Measurements from ENCODE around the gene HNRNPA0.

The HNRNPA0 gene

DNA sequence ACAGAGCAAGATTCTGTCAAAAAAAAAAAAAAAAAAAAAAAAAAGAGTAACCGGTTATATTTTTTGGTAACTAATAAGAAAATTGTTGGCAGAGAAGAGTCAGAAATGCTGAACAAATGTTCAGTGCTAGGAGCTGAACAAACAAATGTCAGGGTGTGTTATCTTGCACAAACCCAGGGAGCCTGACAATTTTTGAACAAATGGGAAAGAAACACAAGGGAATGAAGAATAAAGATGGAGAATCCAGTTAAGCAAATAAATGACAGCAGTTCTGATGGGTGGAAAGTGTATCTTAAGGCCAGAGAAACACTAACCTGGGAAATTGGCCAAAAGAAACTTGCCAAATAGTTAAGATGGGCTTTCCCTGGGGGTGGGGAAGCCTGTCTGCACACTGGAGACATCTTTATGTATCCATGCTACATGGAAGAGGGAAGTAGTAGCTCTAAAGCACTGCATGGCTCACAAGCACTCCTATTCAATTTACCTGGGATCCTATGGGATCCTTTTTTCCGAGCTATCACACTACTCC, 42.0 kb downstream of the HNRNPA0 start:
- no peak overlapping the region for H3K23ac ChIP-seq (ENCODE audit: low read length in 2 of 2)
- H3K27me3 ChIP-seq (ENCODE audit: control insufficient read depth in 1 of 2, insufficient read depth in 1 of 2, low read length in 2 of 2): no peaks in the 10 kb centered on the region

DNA sequence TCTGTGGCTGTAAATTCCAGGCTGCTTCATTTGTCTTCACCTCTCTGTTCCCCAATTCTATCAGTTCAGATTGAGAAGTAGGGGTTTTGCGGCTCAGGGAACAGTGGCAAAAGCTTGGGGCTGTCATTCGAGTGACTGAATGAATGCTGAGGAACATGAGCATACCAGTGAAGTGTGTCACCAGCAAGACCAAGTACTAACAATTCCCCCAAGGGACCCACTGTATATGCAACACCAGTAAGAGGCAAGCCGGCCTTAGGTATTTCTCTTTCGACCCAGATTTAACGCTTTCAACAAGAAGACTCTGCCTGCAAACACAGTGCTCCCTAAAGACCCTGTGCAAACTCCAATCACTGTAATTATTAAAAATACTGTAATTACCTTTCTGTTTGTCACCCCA, 44.1 kb downstream of the HNRNPA0 start:
- WGBS: 49% methylated on average over 5 of the region's 5 CpGs
- peak; percentile 45 for DNase-seq
- no peak overlapping the region for H2BK15ac ChIP-seq (ENCODE audit: low read depth, poor library complexity, severe bottlenecking)
- peaks cover 6% of the 10 kb centered on the region for H3K9me3 ChIP-seq (ENCODE audit: control insufficient read depth, low read length)
- H4K91ac ChIP-seq (ENCODE audit: low read length): no peak overlapping the region
- H3K4ac ChIP-seq (ENCODE audit: low read depth in 1 of 2, low read length in 2 of 2): no peak overlapping the region
- no peaks in the 10 kb centered on the region for H3K4me1 ChIP-seq (ENCODE audit: control insufficient read depth, insufficient read depth, low read depth, low read length)
- H2AFZ ChIP-seq (ENCODE audit: low read depth, low read length): no peak overlapping the region
- no peak overlapping the region for H3K23ac ChIP-seq (ENCODE audit: low read length in 2 of 2)
- H3K36me3 ChIP-seq (ENCODE audit: control insufficient read depth in 1 of 2, insufficient read depth in 2 of 2, low read depth in 1 of 2, low read length in 2 of 2): peaks cover 3% of the 10 kb centered on the region in 2 experiments
- no peak overlapping the region for H3K4me3 ChIP-seq (ENCODE audit: insufficient read depth in 1 of 2, low read depth in 1 of 2, low read length in 2 of 2)
- no peak overlapping the region for H2BK5ac ChIP-seq (ENCODE audit: low read depth, low read length, poor library complexity, severe bottlenecking)
- H3K18ac ChIP-seq (ENCODE audit: low read depth in 1 of 2, low read length in 2 of 2): no peak overlapping the region
- H3K14ac ChIP-seq (ENCODE audit: low read length in 2 of 2): no peak overlapping the region
- H3K79me1 ChIP-seq (replicated peaks; ENCODE audit: low read length, poor library complexity, severe bottlenecking): no peaks in the 10 kb centered on the region
- H3K9ac ChIP-seq (ENCODE audit: low read length): no peak overlapping the region
- H4K8ac ChIP-seq (ENCODE audit: low read length): no peak overlapping the region
- no peak overlapping the region for H3K27ac ChIP-seq (ENCODE audit: low read length, poor library complexity, severe bottlenecking)
- no peak overlapping the region for H3K4me2 ChIP-seq (ENCODE audit: low read length, poor library complexity, severe bottlenecking)
- H2BK120ac ChIP-seq (ENCODE audit: low read depth, low read length): no peak overlapping the region
- no peaks in the 10 kb centered on the region for H3K27me3 ChIP-seq (ENCODE audit: control insufficient read depth in 1 of 2, insufficient read depth in 1 of 2, low read length in 2 of 2)
- H2AK5ac ChIP-seq (ENCODE audit: low read length, severe bottlenecking): no peak overlapping the region
- no peak overlapping the region for H2BK12ac ChIP-seq (ENCODE audit: low read length in 2 of 2)

More for the DNA sequence above, 42.0 kb downstream of the HNRNPA0 start:
- Histone ChIP-seq H3K4me3 (ENCODE audit: insufficient read depth in 1 of 2, low read depth in 1 of 2, low read length in 2 of 2) (no peak overlapping the region), H3K9me3 (ENCODE audit: control insufficient read depth, low read length) (peaks cover 6% of the 10 kb centered on the region), H3K36me3 (ENCODE audit: control insufficient read depth in 1 of 2, insufficient read depth in 2 of 2, low read depth in 1 of 2, low read length in 2 of 2) (peaks cover 3% of the 10 kb centered on the region in 2 experiments), H2AK5ac (ENCODE audit: low read length, severe bottlenecking) (no peak overlapping the region), H3K4me1 (ENCODE audit: control insufficient read depth, insufficient read depth, low read depth, low read length) (no peaks in the 10 kb centered on the region), H4K8ac (ENCODE audit: low read length) (no peak overlapping the region), H3K14ac (ENCODE audit: low read length in 2 of 2) (no peak overlapping the region), H3K4me2 (ENCODE audit: low read length, poor library complexity, severe bottlenecking) (no peak overlapping the region), H2BK12ac (ENCODE audit: low read length in 2 of 2) (no peak overlapping the region), H3K79me1 (replicated peaks; ENCODE audit: low read length, poor library complexity, severe bottlenecking) (no peaks in the 10 kb centered on the region), H3K9ac (ENCODE audit: low read length) (no peak overlapping the region), H4K91ac (ENCODE audit: low read length) (no peak overlapping the region), H2BK120ac (ENCODE audit: low read depth, low read length) (no peak overlapping the region), H2BK15ac (ENCODE audit: low read depth, poor library complexity, severe bottlenecking) (no peak overlapping the region), H3K18ac (ENCODE audit: low read depth in 1 of 2, low read length in 2 of 2) (no peak overlapping the region), H3K4ac (ENCODE audit: low read depth in 1 of 2, low read length in 2 of 2) (no peak overlapping the region), H2BK5ac (ENCODE audit: low read depth, low read length, poor library complexity, severe bottlenecking) (no peak overlapping the region), H3K27ac (ENCODE audit: low read length, poor library complexity, severe bottlenecking) (no peak overlapping the region), H2AFZ (ENCODE audit: low read depth, low read length) (no peak overlapping the region)
- no peak for DNase-seq
- WGBS: 100% methylated on average over 1 of the region's 2 CpGs

DNA sequence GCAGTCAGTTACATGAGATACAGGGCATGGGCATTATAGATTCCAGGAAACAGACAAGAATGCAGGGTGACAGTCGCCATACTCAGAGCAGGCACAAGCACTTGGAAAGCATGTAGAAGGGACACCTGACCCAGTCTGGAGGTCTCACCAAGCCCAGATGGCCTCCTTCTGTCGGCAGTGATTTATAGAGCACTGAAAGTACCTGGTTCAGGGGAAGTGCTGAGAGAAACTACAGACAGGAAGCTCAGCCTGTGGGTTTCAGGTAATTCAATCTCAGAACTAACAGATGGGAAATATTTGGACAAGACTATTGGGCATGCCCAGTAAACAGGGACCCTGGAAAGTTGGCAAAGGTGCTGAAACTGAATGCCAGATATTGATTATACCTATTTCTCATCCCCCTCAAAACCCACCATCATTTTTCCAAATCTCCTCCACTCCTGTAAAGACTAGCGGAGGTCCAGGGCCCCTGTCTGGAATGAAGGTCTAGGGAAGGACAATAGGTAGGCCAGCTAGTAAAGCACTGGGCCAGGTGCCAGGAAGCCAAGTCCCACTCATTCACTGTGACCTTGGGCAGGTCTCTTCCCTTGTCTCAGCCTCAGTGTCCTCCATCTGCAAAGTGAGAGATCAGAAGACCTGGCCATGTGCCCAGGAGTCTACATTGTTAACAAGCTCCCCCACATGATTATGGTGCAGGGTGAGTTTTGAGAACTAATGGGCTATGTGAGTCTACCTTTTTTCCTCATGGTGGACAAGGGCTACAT, 45.2 kb downstream of the HNRNPA0 start:
- Histone ChIP-seq H2BK5ac (ENCODE audit: low read depth, low read length, poor library complexity, severe bottlenecking) (no peak overlapping the region), H3K4me3 (ENCODE audit: insufficient read depth in 1 of 2, low read depth in 1 of 2, low read length in 2 of 2) (no peak overlapping the region), H3K36me3 (ENCODE audit: control insufficient read depth in 1 of 2, insufficient read depth in 2 of 2, low read depth in 1 of 2, low read length in 2 of 2) (peaks cover 3% of the 10 kb centered on the region in 2 experiments), H3K79me1 (replicated peaks; ENCODE audit: low read length, poor library complexity, severe bottlenecking) (no peaks in the 10 kb centered on the region), H2AK5ac (ENCODE audit: low read length, severe bottlenecking) (no peak overlapping the region), H3K4ac (ENCODE audit: low read depth in 1 of 2, low read length in 2 of 2) (no peak overlapping the region), H3K27ac (ENCODE audit: low read length, poor library complexity, severe bottlenecking) (no peak overlapping the region), H2BK120ac (ENCODE audit: low read depth, low read length) (no peak overlapping the region), H4K91ac (ENCODE audit: low read length) (no peak overlapping the region), H3K9ac (ENCODE audit: low read length) (no peak overlapping the region), H4K8ac (ENCODE audit: low read length) (no peak overlapping the region), H3K4me2 (ENCODE audit: low read length, poor library complexity, severe bottlenecking) (no peak overlapping the region), H2AFZ (ENCODE audit: low read depth, low read length) (no peak overlapping the region), H3K4me1 (ENCODE audit: control insufficient read depth, insufficient read depth, low read depth, low read length) (no peaks in the 10 kb centered on the region), H3K14ac (ENCODE audit: low read length in 2 of 2) (no peak overlapping the region), H3K27me3 (ENCODE audit: control insufficient read depth in 1 of 2, insufficient read depth in 1 of 2, low read length in 2 of 2) (no peaks in the 10 kb centered on the region), H2BK15ac (ENCODE audit: low read depth, poor library complexity, severe bottlenecking) (no peak overlapping the region), H3K23ac (ENCODE audit: low read length in 2 of 2) (no peak overlapping the region), H3K9me3 (ENCODE audit: control insufficient read depth, low read length) (peaks cover 6% of the 10 kb centered on the region), H2BK12ac (ENCODE audit: low read length in 2 of 2) (no peak overlapping the region), H3K18ac (ENCODE audit: low read depth in 1 of 2, low read length in 2 of 2) (no peak overlapping the region)
- 87% methylated on average over 3 of the region's 3 CpGs for WGBS
- no peak for DNase-seq

DNA sequence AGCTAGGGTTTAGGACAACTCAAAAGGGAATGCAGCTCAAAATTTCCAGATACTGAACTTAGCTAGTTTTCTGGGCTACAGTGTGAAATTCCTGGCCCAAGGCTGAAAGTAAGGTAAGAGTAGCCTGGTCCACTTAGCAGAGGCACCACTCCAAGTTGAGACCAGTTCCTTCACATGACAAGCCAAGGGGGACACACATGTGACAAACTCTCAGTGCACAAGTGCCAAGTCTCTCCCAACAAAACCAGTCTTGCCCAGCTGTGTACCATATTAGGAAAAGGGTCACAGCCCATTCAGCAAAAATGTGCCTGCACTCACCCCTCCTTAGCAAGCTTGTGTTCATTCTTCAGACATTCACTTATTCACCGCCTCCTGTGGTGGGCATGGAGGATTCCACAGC, 46.1 kb downstream of the HNRNPA0 start:
- no peak overlapping the region for H2BK12ac ChIP-seq (ENCODE audit: low read length in 2 of 2)
- peaks cover 3% of the 10 kb centered on the region in 2 experiments for H3K36me3 ChIP-seq (ENCODE audit: control insufficient read depth in 1 of 2, insufficient read depth in 2 of 2, low read depth in 1 of 2, low read length in 2 of 2)
- H3K27me3 ChIP-seq (ENCODE audit: control insufficient read depth in 1 of 2, insufficient read depth in 1 of 2, low read length in 2 of 2): no peaks in the 10 kb centered on the region
- H3K9ac ChIP-seq (ENCODE audit: low read length): no peak overlapping the region
- no peak overlapping the region for H3K23ac ChIP-seq (ENCODE audit: low read length in 2 of 2)
- no peak overlapping the region for H3K14ac ChIP-seq (ENCODE audit: low read length in 2 of 2)
- no peak overlapping the region for H3K4me2 ChIP-seq (ENCODE audit: low read length, poor library complexity, severe bottlenecking)
- H3K4me3 ChIP-seq (ENCODE audit: insufficient read depth in 1 of 2, low read depth in 1 of 2, low read length in 2 of 2): no peak overlapping the region
- no peak overlapping the region for H2AK5ac ChIP-seq (ENCODE audit: low read length, severe bottlenecking)
- 100% methylated on average over 1 of the region's 1 CpG for WGBS
- no peak overlapping the region for H4K91ac ChIP-seq (ENCODE audit: low read length)
- DNase-seq: no peak
- H4K8ac ChIP-seq (ENCODE audit: low read length): no peak overlapping the region
- no peaks in the 10 kb centered on the region for H3K79me1 ChIP-seq (replicated peaks; ENCODE audit: low read length, poor library complexity, severe bottlenecking)
- peaks cover 5% of the 10 kb centered on the region for H3K9me3 ChIP-seq (ENCODE audit: control insufficient read depth, low read length)
- no peak overlapping the region for H3K27ac ChIP-seq (ENCODE audit: low read length, poor library complexity, severe bottlenecking)
- no peak overlapping the region for H3K18ac ChIP-seq (ENCODE audit: low read depth in 1 of 2, low read length in 2 of 2)
- H2BK5ac ChIP-seq (ENCODE audit: low read depth, low read length, poor library complexity, severe bottlenecking): no peak overlapping the region
- H3K4me1 ChIP-seq (ENCODE audit: control insufficient read depth, insufficient read depth, low read depth, low read length): no peaks in the 10 kb centered on the region
- no peak overlapping the region for H3K4ac ChIP-seq (ENCODE audit: low read depth in 1 of 2, low read length in 2 of 2)
- H2BK120ac ChIP-seq (ENCODE audit: low read depth, low read length): no peak overlapping the region
- no peak overlapping the region for H2AFZ ChIP-seq (ENCODE audit: low read depth, low read length)
- H2BK15ac ChIP-seq (ENCODE audit: low read depth, poor library complexity, severe bottlenecking): no peak overlapping the region
